GM12878 (cell line): ENCODE results near the gene TOP2B. TPM values are rescaled to one million over a fixed set of nuclear protein-coding genes. Genes with fewer than 3 reads are reported as not detected.

ENCODE experiments used
- ATAC-seq: fragments of 200-7000 bp; cut with Tn5 transposase; 3 replicates; pipeline ENCODE4 v1.9.1; 2020; ENCODE audit warnings: mild to moderate bottlenecking, moderate library complexity
- BruUV-seq: library from RNA; stranded (reverse); fragments of 400-500 nt; replicated peaks from 2 replicates; lab custom pipeline; 2021; lab: Mats Ljungman, UMichigan
- CTCF ChIA-PET: fragments of 300-600 bp; sonication (Branson Sonifier 250); formaldehyde crosslinking; extraction: SDS; loops from one replicate; lab custom pipeline; 2021; ENCODE audit warnings: inconsistent platforms; lab: Yijun Ruan, JAX
- POLR2A ChIA-PET: fragments of 350-600 bp; formaldehyde crosslinking; extraction: SDS; loops from one replicate; lab custom pipeline; 2021; ENCODE audit warnings: inconsistent platforms; lab: Charles Lee
- RAD21 ChIA-PET: fragments of 300-600 bp; sonication (Branson Sonifier 250); formaldehyde crosslinking; loops from one replicate; lab custom pipeline; 2023; ENCODE audit warnings: antibody characterized with exemption; ENCODE audit not compliant: unreplicated experiment; lab: Charles Lee
- SMC1A ChIA-PET: fragments of 300-600 bp; sonication (Branson Sonifier 250); formaldehyde crosslinking; loops from one replicate; lab custom pipeline; 2023; ENCODE audit not compliant: unreplicated experiment, uncharacterized antibody; lab: Charles Lee
- DNase-seq: peaks from one replicate; pipeline ENCODE4 v3.0.0-alpha.2; 2011; ENCODE audit warnings: low read depth, low spot score
- FAIRE-seq: peaks from 3 replicates; lab custom pipeline; 2011; peaks lifted over from hg19 to GRCh38; lab: Jason Lieb, UNC
- H2AFZ ChIP-seq: 2 replicates; pipeline ENCODE4 v1.6.0; 2011; ENCODE audit warnings: low read depth, low read length, control low read depth; ENCODE audit not compliant: control insufficient read depth
- H3K27ac ChIP-seq: 2 replicates; pipeline ENCODE4 v1.5.1; 2011; ENCODE audit warnings: control low read depth; ENCODE audit not compliant: control insufficient read depth, insufficient read depth
- H3K27me3 ChIP-seq, 2 experiments: replicated peaks in 1 of 2; 2 replicates each; pipeline versions ENCODE4 v1.6.0 to v1.6.1; 2011; ENCODE audit warnings: low read length in 1 of 2; ENCODE audit not compliant: control insufficient read depth in 2 of 2, insufficient read depth in 2 of 2
- H3K36me3 ChIP-seq, 2 experiments: 2 replicates each; pipeline ENCODE4 v1.5.1; 2011; ENCODE audit warnings: low read length in 1 of 2; ENCODE audit not compliant: control insufficient read depth in 2 of 2, insufficient read depth in 2 of 2
- H3K4me1 ChIP-seq: 2 replicates; pipeline ENCODE4 v1.6.1; 2011; ENCODE audit warnings: mild to moderate bottlenecking, low read length, moderate library complexity, mixed read lengths; ENCODE audit not compliant: control insufficient read depth, insufficient read depth
- H3K4me2 ChIP-seq: 2 replicates; pipeline ENCODE4 v1.6.0; 2011; ENCODE audit warnings: control low read depth; ENCODE audit not compliant: control insufficient read depth, insufficient read depth
- H3K4me3 ChIP-seq: fragments of 200-600 bp; sonication (generic); 2 replicates; pipeline ENCODE4 v1.5.1; 2016
- H3K79me2 ChIP-seq: 2 replicates; pipeline ENCODE4 v1.6.0; 2011; ENCODE audit warnings: low read length; ENCODE audit not compliant: control insufficient read depth, insufficient read depth
- H3K9ac ChIP-seq: 2 replicates; pipeline ENCODE4 v1.8.0; 2011; ENCODE audit warnings: low read length, control low read depth, mixed read lengths; ENCODE audit not compliant: control insufficient read depth, insufficient read depth
- H3K9me3 ChIP-seq: replicated peaks from 3 replicates; pipeline ENCODE4 v1.5.1; 2011; ENCODE audit warnings: mild to moderate bottlenecking, low read length; ENCODE audit not compliant: control insufficient read depth, insufficient read depth
- H4K20me1 ChIP-seq: 2 replicates; pipeline ENCODE4 v1.6.0; 2011; ENCODE audit not compliant: control insufficient read depth, insufficient read depth
- CBX5 ChIP-seq: sonication (generic); IDR thresholded peaks from 2 replicates; pipeline ENCODE4 v1.6.1; 2016; ENCODE audit warnings: low read depth, moderate library complexity, mild to moderate bottlenecking, inconsistent platforms
- CHD2 ChIP-seq: IDR thresholded peaks from 2 replicates; pipeline ENCODE4 v1.6.1; 2011; ENCODE audit warnings: low read depth, low read length, improper control_type of control experiment, borderline replicate concordance
- MXI1 ChIP-seq: fragments of 150-350 bp; IDR thresholded peaks from 2 replicates; pipeline ENCODE4 v1.6.1; 2011; ENCODE audit warnings: low read depth, mild to moderate bottlenecking, inconsistent platforms, low read length, improper control_type of control experiment
- NBN ChIP-seq: fragments of 450-650 bp; IDR thresholded peaks from 2 replicates; pipeline ENCODE4 v1.6.1; 2016
- YY1 ChIP-seq: IDR thresholded peaks from 2 replicates; pipeline ENCODE4 v1.6.1; 2011; ENCODE audit warnings: low read depth, mild to moderate bottlenecking, low read length
- ZNF384 ChIP-seq: IDR thresholded peaks from 2 replicates; pipeline ENCODE4 v1.6.1; 2012; ENCODE audit warnings: low read depth, mild to moderate bottlenecking, low read length, improper control_type of control experiment, borderline replicate concordance
- WGBS: methylation state at CpG from one replicate; pipeline ENCODE4 v1.1.6; 2016; ENCODE audit warnings: low lambda C conversion rate; ENCODE audit not compliant: insufficient replicate concordance, insufficient coverage; ENCODE audit errors: missing lambda C conversion rate; 5-methylcytosine and 5-hydroxymethylcytosine counted together
- in situ Hi-C: fragments of 300-500 bp; cut with MboI; formaldehyde crosslinking; loops from 9 replicates; pipeline ENCODE4 v1.14.3; 2018; ENCODE audit warnings: mixed read lengths
- intact Hi-C: fragments of 100-400 bp; cut with micrococcal nuclease; formaldehyde crosslinking; loops from one replicate; pipeline ENCODE4 v1.14.2; 2022; ENCODE audit not compliant: unreplicated experiment
- polyA plus RNA-seq, 11 experiments: library from polyadenylated mRNA; depleted of rRNA in 4 of 11; unstranded in 6 of 11; stranded (reverse) in 5 of 11; fragments of >200 nt; fragmentation: Nextera tagmentation in 4 of 11; fragmentation: Illumina TruSeq in 1 of 11; extraction: Ambion mirVana in 4 of 11; extraction: Trizol in 1 of 11; gene quantifications; 1 replicate in 1 of 11; 2 replicates in 10 of 11; pipeline versions ENCODE4 v1.2.1 to v1.2.3, GENCODE V29; 2011 to 2016; ENCODE audit warnings: inconsistent platforms in 2 of 11, missing spikeins in 2 of 11, low read depth in 1 of 11
- total RNA-seq, 4 experiments: library from RNA; depleted of rRNA in 3 of 4; stranded (reverse); fragments of >200 nt in 3 of 4; fragmentation: Illumina TruSeq in 1 of 4; extraction: Trizol in 1 of 4; gene quantifications; 2 replicates each; pipeline versions ENCODE4 v1.2.1 to v1.2.3, GENCODE V29; 2013 to 2021

The TOP2B gene
- total and polyA plus RNA-seq, 10 of the 15 experiments (the other 5 are each of a cell fraction or from before 2014, with no cell fraction given) = 28.6 to 134 (median 83.4) TPM

GRCh38 chr3:25652921-25653320 lies 11.8 kb downstream of the TOP2B start:
- ChIA-PET POLR2A (no interaction called here), RAD21 (no interaction called here), CTCF (interaction anchor here (0.6 to 2.5 kb wide), 3 partner anchors 151 to 205 kb away, joined by 3 to 5 read pairs (median 5); no protein-coding TSS in a partner anchor), SMC1A (interaction anchor here (0.9 kb wide), 1 partner anchor 8 kb away, joined by 3 read pairs; no protein-coding TSS in a partner anchor)
- FAIRE-seq (no peak), DNase-seq (no peak), ATAC-seq (no peak)
- Histone ChIP-seq H3K9me3 (peaks cover 4% of the 10 kb centered on the region; the same call in 2 of the 3 replicates), H2AFZ (no peak overlapping the region), H3K36me3 (no peaks in the 10 kb centered on the region), H3K27me3 (no peaks in the 10 kb centered on the region), H4K20me1 (0 out of 2 replicates have a peak, but pooled peaks cover under 1% of the 10 kb centered on the region), H3K27ac (no peak overlapping the region), H3K4me1 (peaks cover 2% of the 10 kb centered on the region; the same call in 1 of the 2 replicates), H3K79me2 (peaks cover 50% of the 10 kb centered on the region), H3K9ac (no peak overlapping the region), H3K4me3 (no peak overlapping the region), H3K4me2 (no peak overlapping the region)
- 100% methylated on average over 1 of the region's 1 CpG for WGBS
- in situ Hi-C loops = loop anchor here (5.0 to 10.0 kb wide), 2 partner anchors 204 to 462 kb away; no protein-coding TSS in a partner anchor
- BruUV-seq = no TSS peak
- intact Hi-C loops = no loop called here
- TF ChIP-seq YY1 = no peak
- no peak for TF ChIP-seq MXI1

GRCh38 chr3:25648925-25649830 lies 15.5 kb downstream of the TOP2B start:
- ATAC-seq (no peak), FAIRE-seq (no peak), DNase-seq (no peak)
- BruUV-seq = no TSS peak
- H3K4me1 ChIP-seq = no peaks in the 10 kb centered on the region
- H3K36me3 ChIP-seq = no peaks in the 10 kb centered on the region
- H4K20me1 ChIP-seq = 0 out of 2 replicates have a peak, but pooled peaks cover 3% of the 10 kb centered on the region
- ChIA-PET POLR2A (interaction anchor here (0.9 kb wide), 1 partner anchor 12 kb away, joined by 3 read pairs; no protein-coding TSS in a partner anchor), CTCF (interaction anchor here (0.8 to 6.3 kb wide), 48 partner anchors 10 to 1064 kb away, joined by 3 to 136 read pairs (median 6); no protein-coding TSS in a partner anchor), RAD21 (interaction anchor here (0.7 to 4.3 kb wide), 15 partner anchors 10 to 219 kb away, joined by 3 to 54 read pairs (median 6); partner anchors contain the start of genes NGLY1 and OXSM), SMC1A (interaction anchor here (0.8 to 6.3 kb wide), 36 partner anchors 8 to 262 kb away, joined by 3 to 121 read pairs (median 5); partner anchors contain the start of gene NGLY1)
- no peak overlapping the region for H3K9ac ChIP-seq
- H3K27me3 ChIP-seq = no peaks in the 10 kb centered on the region
- no peak overlapping the region for H3K27ac ChIP-seq
- intact Hi-C loops (loop anchor here (1.0 to 5.0 kb wide), 5 partner anchors 182 to 1063 kb away; no protein-coding TSS in a partner anchor), in situ Hi-C loops (loop anchor here (5.0 to 10.0 kb wide), 2 partner anchors 248 to 1056 kb away; no protein-coding TSS in a partner anchor)
- no peak overlapping the region for H3K4me2 ChIP-seq
- H3K79me2 ChIP-seq = peaks cover 36% of the 10 kb centered on the region
- H3K4me3 ChIP-seq = no peak overlapping the region
- H3K9me3 ChIP-seq = peaks cover 4% of the 10 kb centered on the region; the same call in 2 of the 3 replicates
- WGBS = 96% methylated on average over 1 of the region's 1 CpG
- H2AFZ ChIP-seq = no peak overlapping the region
- peak; percentile 66; the same call in 1 of the 2 replicates for TF ChIP-seq CBX5
- TF ChIP-seq CHD2 = no peak
- TF ChIP-seq NBN = 0 out of 2 replicates have a peak, but pooled peaks have one; percentile 8
- TF ChIP-seq ZNF384 = peak; percentile 69
- TF ChIP-seq, all 136 proteins: peak for 3
